Neuronal stem cell (in vitro differentiated cells): ENCODE data around the gene TRIM41.
A peak's percentile ranks its signal among the peaks of the same experiment; 100 is the strongest.

ENCODE experiments used
- DNase-seq: peaks from one replicate; pipeline ENCODE4 v3.0.0-alpha.2; 2013; ENCODE audit warnings: low spot score
- H2AFZ ChIP-seq: one replicate; pipeline ENCODE4 v1.6.1; 2013; ENCODE audit warnings: mild to moderate bottlenecking, low read length, inconsistent platforms
- H2AK5ac ChIP-seq: 2 replicates; pipeline ENCODE4 v1.6.1; 2013; ENCODE audit warnings: low read depth, mild to moderate bottlenecking, inconsistent platforms, low read length, moderate library complexity, mixed read lengths
- H2BK120ac ChIP-seq: 2 replicates; pipeline ENCODE4 v1.6.1; 2013; ENCODE audit warnings: low read depth, mild to moderate bottlenecking, inconsistent platforms, low read length, moderate library complexity, mixed read lengths
- H2BK12ac ChIP-seq: one replicate; pipeline ENCODE4 v1.6.1; 2013; ENCODE audit warnings: low read length, inconsistent platforms
- H2BK15ac ChIP-seq: 2 replicates; pipeline ENCODE4 v1.6.1; 2013; ENCODE audit warnings: mild to moderate bottlenecking, low read length, inconsistent platforms, mixed read lengths
- H2BK5ac ChIP-seq: one replicate; pipeline ENCODE4 v1.6.1; 2013; ENCODE audit warnings: inconsistent platforms, mild to moderate bottlenecking, low read length, moderate library complexity
- H3K14ac ChIP-seq: one replicate; pipeline ENCODE4 v1.6.1; 2013; ENCODE audit warnings: low read length, inconsistent platforms
- H3K18ac ChIP-seq: 2 replicates; pipeline ENCODE4 v1.6.1; 2013; ENCODE audit warnings: low read length, inconsistent platforms
- H3K23ac ChIP-seq: 2 replicates; pipeline ENCODE4 v1.6.1; 2013; ENCODE audit warnings: low read depth, mild to moderate bottlenecking, mixed read lengths, low read length, inconsistent platforms; ENCODE audit not compliant: poor library complexity
- H3K27ac ChIP-seq: replicated peaks from 3 replicates; pipeline ENCODE4 v1.5.1; 2013; ENCODE audit warnings: low read length, inconsistent platforms
- H3K27me3 ChIP-seq, 3 experiments: 2 replicates each; pipeline ENCODE4 v1.6.1; 2013; ENCODE audit warnings: low read length in 3 of 3, mild to moderate bottlenecking in 2 of 3, inconsistent platforms in 1 of 3, low read depth in 1 of 3, mixed read lengths in 1 of 3, moderate library complexity in 1 of 3; ENCODE audit not compliant: control insufficient read depth in 3 of 3, insufficient read depth in 3 of 3
- H3K36me3 ChIP-seq, 2 donors: replicated peaks in 1 of 2; 2 replicates each; pipeline ENCODE4 v1.6.1; 2013; ENCODE audit warnings: low read length in 2 of 2; ENCODE audit not compliant: control insufficient read depth in 2 of 2, insufficient read depth in 2 of 2
- H3K4ac ChIP-seq: 2 replicates; pipeline ENCODE4 v1.6.1; 2013; ENCODE audit warnings: inconsistent platforms, mild to moderate bottlenecking, low read length, moderate library complexity
- H3K4me1 ChIP-seq, 2 donors: 1 replicate in 1 of 2; 2 replicates in 1 of 2; pipeline ENCODE4 v1.6.1; 2013; ENCODE audit warnings: low read length in 2 of 2, low read depth in 1 of 2; ENCODE audit not compliant: control insufficient read depth in 2 of 2, insufficient read depth in 1 of 2
- H3K4me2 ChIP-seq: one replicate; pipeline ENCODE4 v1.6.1; 2013; ENCODE audit warnings: mild to moderate bottlenecking, low read length, inconsistent platforms; ENCODE audit not compliant: insufficient read depth, poor library complexity, severe bottlenecking
- H3K4me3 ChIP-seq, 2 donors: 2 replicates each; pipeline ENCODE4 v1.5.1; 2013; ENCODE audit warnings: low read length in 2 of 2, mild to moderate bottlenecking in 2 of 2, inconsistent platforms in 1 of 2, moderate library complexity in 1 of 2
- H3K79me1 ChIP-seq: one replicate; pipeline ENCODE4 v1.6.1; 2013; ENCODE audit warnings: low read depth, mild to moderate bottlenecking, inconsistent platforms, low read length, moderate library complexity
- H3K9ac ChIP-seq: one replicate; pipeline ENCODE4 v1.6.1; 2013; ENCODE audit warnings: mild to moderate bottlenecking, low read depth, low read length, inconsistent platforms; ENCODE audit not compliant: poor library complexity
- H3K9me3 ChIP-seq, 2 donors: replicated peaks in 1 of 2; 2 replicates each; pipeline versions ENCODE3 to v1.6.1; 2013; ENCODE audit warnings: low read length in 2 of 2, mild to moderate bottlenecking in 2 of 2, inconsistent platforms in 1 of 2, low read depth in 1 of 2, mixed read lengths in 1 of 2, moderate library complexity in 1 of 2; ENCODE audit not compliant: control insufficient read depth in 2 of 2, insufficient read depth in 1 of 2
- H4K8ac ChIP-seq: one replicate; pipeline ENCODE4 v1.6.1; 2013; ENCODE audit warnings: low read depth, mild to moderate bottlenecking, inconsistent platforms, low read length, moderate library complexity
- H4K91ac ChIP-seq: one replicate; pipeline ENCODE4 v1.6.1; 2013; ENCODE audit warnings: low read length, low read depth, mild to moderate bottlenecking, inconsistent platforms; ENCODE audit not compliant: poor library complexity
- WGBS, 2 donors: extraction: QIAGEN DNeasy Blood & Tissue Kit; methylation state at CpG; one replicate each; pipeline ENCODE4 v1.1.7; 2013; ENCODE audit warnings: missing lambda C conversion rate in 2 of 2, mixed read lengths in 1 of 2; ENCODE audit not compliant: insufficient read length in 2 of 2, insufficient replicate concordance in 1 of 2; ENCODE audit errors: extremely low coverage in 2 of 2; 5-methylcytosine and 5-hydroxymethylcytosine counted together

TRIM41 gene

DNA sequence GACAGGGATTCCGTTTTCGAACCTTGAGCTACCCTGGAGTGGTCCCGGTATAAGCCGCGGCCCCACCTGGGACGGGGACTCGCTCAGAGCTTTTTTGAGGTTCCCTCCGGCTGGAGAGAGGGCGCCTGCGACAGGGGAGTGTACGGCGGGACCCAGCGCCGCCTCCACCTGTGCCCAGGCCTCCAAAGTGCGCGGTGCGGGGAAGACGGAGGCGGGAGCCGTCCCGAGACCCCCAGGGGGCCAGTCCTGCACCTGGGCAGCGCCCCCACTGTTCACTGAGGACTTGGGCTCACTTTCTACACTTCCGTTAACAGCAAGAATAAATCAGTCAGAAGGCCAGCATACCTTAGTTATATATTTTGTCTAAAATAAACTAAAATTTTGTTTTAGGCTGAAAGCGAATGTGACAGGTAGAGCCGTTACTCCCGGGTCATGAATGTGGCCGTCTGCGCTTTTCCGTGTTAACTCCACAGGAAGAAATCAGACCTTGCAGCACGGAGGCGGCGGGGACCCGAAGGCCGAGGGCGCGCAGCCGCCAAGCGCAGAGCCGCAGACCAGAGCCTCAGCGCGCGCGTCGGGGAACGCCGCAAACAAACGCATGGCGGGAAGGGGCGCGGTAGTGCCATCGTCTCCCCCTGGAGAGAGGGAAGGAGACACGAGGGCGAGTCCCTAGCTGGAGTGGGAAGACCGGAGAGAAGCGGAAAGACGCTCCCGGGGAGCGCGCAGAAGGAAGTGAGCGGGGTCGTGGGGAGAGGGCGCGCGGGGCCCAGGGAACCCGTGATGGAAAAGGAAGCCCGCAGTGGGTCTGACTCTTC, 32.2 kb upstream of the TRIM41 start:
- WGBS, 2 donors: no CpG with 5 or more reads among the region's 66 CpGs
- Histone ChIP-seq H2AFZ (peak overlapping the region; percentile 95), H2AK5ac (no peak overlapping the region), H4K91ac (no peak overlapping the region), H2BK12ac (no peak overlapping the region), H4K8ac (no peak overlapping the region), H3K27me3 (peaks cover 5 to 22% (median 15%) of the 10 kb centered on the region in 3 experiments), H3K36me3 (no peaks in the 10 kb centered on the region), H3K9ac (peak overlapping the region; percentile 91), H3K4me3 (peak overlapping the region; percentile 84 to 93), H3K79me1 (no peaks in the 10 kb centered on the region), H3K4me2 (peak overlapping the region; percentile 99), H2BK120ac (no peak overlapping the region), H3K14ac (no peak overlapping the region), H3K4ac (no peak overlapping the region), H3K27ac (no peak overlapping the region), H3K23ac (peak overlapping the region; percentile 89), H3K18ac (peak overlapping the region; percentile 83), H2BK5ac (peak overlapping the region; percentile 57), H3K9me3 (no peaks in the 10 kb centered on the region), H2BK15ac (no peak overlapping the region), H3K4me1 (peaks cover 3 to 10% of the 10 kb centered on the region in 2 donors)
- peak; percentile 70 for DNase-seq

DNA sequence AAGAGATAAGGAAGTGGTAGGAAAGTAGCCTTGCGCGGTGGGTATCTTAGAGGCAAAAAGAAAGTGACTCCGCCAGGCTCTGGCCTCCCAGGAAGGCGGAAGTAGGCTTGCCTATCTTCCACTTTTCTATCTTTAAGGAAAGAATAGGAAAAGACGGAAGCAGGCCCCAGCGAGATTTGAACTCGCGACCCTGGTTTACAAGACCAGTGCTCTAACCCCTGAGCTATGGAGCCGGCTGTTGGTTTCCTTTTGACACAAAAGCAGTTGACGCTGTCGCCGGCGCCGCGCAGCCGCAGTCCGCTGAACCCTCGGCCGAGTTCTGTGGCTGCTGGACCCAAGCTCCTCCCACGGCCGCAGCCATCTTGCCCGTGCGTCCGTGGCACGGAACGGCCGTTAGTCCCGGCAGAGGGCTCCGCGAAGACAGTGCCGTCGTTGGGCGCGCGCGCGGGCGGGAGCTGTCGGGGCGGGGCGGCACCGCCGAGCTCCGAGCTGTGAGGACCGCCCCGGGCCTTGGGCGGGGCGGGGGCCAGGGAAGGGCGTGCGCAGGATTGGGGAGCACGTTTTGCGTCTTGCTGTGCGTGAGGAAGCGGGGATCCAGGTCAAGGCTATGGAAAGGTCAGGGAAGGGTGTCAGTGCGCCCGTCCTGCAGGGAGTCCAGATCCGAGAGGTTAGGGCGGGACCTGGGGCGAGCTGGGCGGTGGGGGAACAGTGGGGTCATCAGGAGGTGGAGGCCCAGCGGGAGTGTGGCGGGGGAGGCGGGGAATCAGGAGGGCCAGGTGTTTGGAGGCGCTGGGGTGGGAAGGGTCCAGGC, 31.4 kb upstream of the TRIM41 start:
- H3K27ac ChIP-seq: peak overlapping the region; percentile 62
- H3K4ac ChIP-seq: peak overlapping the region; percentile 61
- peak overlapping the region; percentile 84 to 94 for H3K4me3 ChIP-seq
- H2AK5ac ChIP-seq: peak overlapping the region; percentile 2
- peaks cover 5 to 22% (median 15%) of the 10 kb centered on the region in 3 experiments for H3K27me3 ChIP-seq
- no peaks in the 10 kb centered on the region for H3K9me3 ChIP-seq
- H4K8ac ChIP-seq: no peak overlapping the region
- no peaks in the 10 kb centered on the region for H3K36me3 ChIP-seq
- H2AFZ ChIP-seq: peak overlapping the region; percentile 98
- DNase-seq: peak; percentile 98
- peak overlapping the region; percentile 99 for H3K4me2 ChIP-seq
- peaks cover 3 to 10% of the 10 kb centered on the region in 2 donors for H3K4me1 ChIP-seq
- H3K18ac ChIP-seq: peak overlapping the region; percentile 98
- no peak overlapping the region for H3K14ac ChIP-seq
- no peaks in the 10 kb centered on the region for H3K79me1 ChIP-seq
- peak overlapping the region; percentile 92 for H3K23ac ChIP-seq
- H2BK15ac ChIP-seq: peak overlapping the region; percentile 98
- peak overlapping the region; percentile 94 for H3K9ac ChIP-seq
- peak overlapping the region; percentile 1 for H2BK120ac ChIP-seq
- no peak overlapping the region for H4K91ac ChIP-seq
- peak overlapping the region; percentile 88 for H2BK5ac ChIP-seq
- no peak overlapping the region for H2BK12ac ChIP-seq
- WGBS, 2 donors: no CpG with 5 or more reads among the region's 64 CpGs

DNA sequence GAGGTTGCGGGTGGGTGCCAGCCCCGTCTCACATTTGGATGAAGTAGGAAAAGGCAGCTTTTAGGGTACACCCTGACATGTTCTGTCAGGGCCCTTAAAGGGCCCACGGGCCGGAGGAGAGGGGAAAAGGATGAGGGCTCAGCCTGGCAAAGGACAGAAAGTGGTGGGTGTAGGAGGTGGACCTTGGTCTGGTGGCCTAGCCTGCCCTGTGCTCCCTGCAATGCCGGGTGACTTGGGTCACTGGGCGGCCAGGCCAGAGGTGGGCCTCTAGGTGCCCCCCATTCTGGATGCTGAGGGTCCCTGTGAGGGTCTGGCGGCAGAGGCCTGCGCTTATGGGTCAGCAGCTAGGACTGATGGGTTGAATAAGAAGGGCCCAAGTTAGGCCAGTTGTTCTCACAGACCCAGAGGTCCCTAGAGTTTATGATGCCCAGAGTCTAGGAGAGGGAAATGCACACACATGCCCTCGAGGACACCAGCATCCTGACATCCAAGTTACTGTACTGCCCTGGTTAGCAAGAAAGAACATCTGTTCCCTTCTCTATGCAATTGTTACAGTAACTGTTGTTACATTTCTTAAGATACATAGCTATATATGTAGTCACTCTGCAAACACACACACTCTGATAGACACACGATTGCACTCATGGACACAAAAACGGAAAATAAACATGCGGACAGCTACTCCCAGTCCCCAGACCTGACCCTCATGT, 30.6 kb upstream of the TRIM41 start:
- Histone ChIP-seq H3K79me1 (no peaks in the 10 kb centered on the region), H4K8ac (no peak overlapping the region), H2BK12ac (no peak overlapping the region), H2BK15ac (peak overlapping the region; percentile 98), H2AK5ac (peak overlapping the region; percentile 2), H3K9ac (peak overlapping the region; percentile 94), H3K9me3 (no peaks in the 10 kb centered on the region), H3K27me3 (peaks cover 9 to 22% (median 15%) of the 10 kb centered on the region in 3 experiments), H3K4ac (no peak overlapping the region), H3K23ac (no peak overlapping the region), H3K14ac (no peak overlapping the region), H4K91ac (no peak overlapping the region), H3K27ac (no peak overlapping the region), H2AFZ (peak overlapping the region; percentile 98), H3K4me3 (peak overlapping the region; percentile 84 to 94), H3K4me2 (peak overlapping the region; percentile 84), H3K36me3 (no peaks in the 10 kb centered on the region), H3K18ac (peak overlapping the region; percentile 98), H2BK5ac (peak overlapping the region; percentile 88), H2BK120ac (peak overlapping the region; percentile 1), H3K4me1 (peaks cover 4 to 10% of the 10 kb centered on the region in 2 donors)
- no peak for DNase-seq
- WGBS, 2 donors: no CpG with 5 or more reads among the region's 12 CpGs
